HFF-Myc (cell line): ENCODE measurements around the gene GSTM2.

Experiments
- DNase-seq: peaks from one replicate; pipeline ENCODE4 v3.0.0-alpha.2; 2011; ENCODE audit warnings: low read depth; ENCODE audit errors: extremely low read depth
- H3K4me3 ChIP-seq: replicated peaks from 2 replicates; pipeline ENCODE4 v1.5.1; 2011; ENCODE audit warnings: low read depth, mild to moderate bottlenecking, control low read depth, low read length
- TF ChIP-seq, protein P1 (sequence below): IDR thresholded peaks from 2 replicates; pipeline ENCODE4 v1.5.1; 2012; ENCODE audit warnings: mild to moderate bottlenecking, low read depth, low read length, control low read depth; ENCODE audit errors: missing control alignments

GSTM2 gene

DNA sequence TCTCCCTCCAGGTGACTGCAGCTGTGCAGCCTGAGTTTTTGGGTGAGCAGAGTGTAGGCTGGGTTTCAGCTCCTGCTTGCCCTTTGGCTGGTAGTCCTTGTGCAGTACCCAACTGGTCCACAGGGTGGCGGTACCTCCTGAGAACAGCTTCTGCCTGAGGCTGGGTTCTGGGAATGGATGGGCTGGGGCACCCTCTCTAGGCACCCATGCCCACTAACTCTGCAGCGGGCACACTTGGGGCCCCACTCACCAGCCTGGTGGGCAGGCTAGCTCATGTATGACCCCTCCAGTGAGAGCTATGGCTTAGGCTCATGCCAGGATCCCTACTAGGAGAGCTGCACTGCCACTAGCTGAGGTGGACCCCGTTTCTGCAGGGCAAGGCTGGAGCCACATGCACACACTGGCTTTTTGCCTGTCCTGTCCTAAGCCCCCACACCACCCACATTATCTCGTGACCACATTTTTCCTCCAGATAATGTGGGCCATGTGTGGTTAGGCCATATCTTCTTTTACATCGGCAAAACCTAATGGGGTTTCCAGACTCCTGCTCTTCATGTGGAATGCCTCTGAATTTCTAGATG lies 27.5 kb upstream of the GSTM2 start:
- DNase-seq: no peak
- TF ChIP-seq, protein P1, sequence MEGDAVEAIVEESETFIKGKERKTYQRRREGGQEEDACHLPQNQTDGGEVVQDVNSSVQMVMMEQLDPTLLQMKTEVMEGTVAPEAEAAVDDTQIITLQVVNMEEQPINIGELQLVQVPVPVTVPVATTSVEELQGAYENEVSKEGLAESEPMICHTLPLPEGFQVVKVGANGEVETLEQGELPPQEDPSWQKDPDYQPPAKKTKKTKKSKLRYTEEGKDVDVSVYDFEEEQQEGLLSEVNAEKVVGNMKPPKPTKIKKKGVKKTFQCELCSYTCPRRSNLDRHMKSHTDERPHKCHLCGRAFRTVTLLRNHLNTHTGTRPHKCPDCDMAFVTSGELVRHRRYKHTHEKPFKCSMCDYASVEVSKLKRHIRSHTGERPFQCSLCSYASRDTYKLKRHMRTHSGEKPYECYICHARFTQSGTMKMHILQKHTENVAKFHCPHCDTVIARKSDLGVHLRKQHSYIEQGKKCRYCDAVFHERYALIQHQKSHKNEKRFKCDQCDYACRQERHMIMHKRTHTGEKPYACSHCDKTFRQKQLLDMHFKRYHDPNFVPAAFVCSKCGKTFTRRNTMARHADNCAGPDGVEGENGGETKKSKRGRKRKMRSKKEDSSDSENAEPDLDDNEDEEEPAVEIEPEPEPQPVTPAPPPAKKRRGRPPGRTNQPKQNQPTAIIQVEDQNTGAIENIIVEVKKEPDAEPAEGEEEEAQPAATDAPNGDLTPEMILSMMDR: peak; percentile 95
- H3K4me3 ChIP-seq: no peak overlapping the region

DNA sequence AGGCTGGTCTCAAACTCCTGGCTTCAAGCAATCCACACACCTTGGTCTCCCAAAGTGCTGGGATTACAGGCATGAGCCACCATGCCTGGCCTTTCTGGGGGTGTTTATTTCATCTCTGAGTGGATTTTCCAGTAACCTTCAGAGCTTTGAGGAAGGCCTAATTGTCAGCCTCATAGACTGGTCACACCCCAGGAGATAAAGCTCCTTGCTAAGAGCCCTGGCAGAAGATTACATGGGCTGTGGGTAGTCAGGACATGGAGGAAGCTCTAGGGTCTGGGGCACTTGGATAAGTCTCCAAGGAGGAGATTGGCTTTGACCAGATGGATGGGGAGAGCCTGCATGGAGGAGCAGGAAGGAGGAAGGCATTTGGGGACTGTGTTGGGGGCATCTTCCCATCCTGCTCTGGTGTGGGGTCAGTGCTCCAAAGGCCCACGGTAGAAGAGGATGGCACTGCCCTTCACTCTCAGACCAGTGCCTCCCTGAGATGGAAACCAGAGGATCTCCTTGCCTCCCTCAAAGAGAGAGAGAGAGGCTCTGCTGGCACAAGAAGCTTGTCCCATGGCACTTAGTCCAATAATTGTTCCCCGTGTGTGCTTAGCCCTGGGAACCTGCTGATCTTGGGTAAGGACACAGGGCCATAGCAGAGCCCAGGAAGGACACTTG lies 26.6 kb upstream of the GSTM2 start:
- no peak overlapping the region for H3K4me3 ChIP-seq
- DNase-seq: no peak
- TF ChIP-seq, protein P1: no peak

DNA sequence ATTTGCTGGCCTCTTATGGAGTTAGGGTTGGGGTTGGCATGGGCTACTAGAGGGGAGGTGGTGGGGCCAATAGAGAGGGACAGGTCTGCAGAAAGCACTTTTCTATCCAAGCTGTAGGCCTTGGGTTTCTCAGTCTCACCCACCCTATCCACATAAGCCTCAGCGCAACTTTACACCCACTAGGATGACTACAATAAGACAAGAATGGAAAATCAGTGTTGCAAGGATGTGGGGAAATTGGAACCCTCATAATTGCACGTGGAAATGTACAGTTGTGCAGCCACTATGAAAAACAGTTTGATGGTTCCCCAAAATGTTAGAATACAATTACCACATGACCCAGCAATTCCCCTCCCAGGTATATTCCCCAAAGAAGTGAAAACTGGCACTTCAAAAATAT lies 26.0 kb upstream of the GSTM2 start:
- DNase-seq: no peak
- no peak overlapping the region for H3K4me3 ChIP-seq
- TF ChIP-seq, protein P1: no peak

DNA sequence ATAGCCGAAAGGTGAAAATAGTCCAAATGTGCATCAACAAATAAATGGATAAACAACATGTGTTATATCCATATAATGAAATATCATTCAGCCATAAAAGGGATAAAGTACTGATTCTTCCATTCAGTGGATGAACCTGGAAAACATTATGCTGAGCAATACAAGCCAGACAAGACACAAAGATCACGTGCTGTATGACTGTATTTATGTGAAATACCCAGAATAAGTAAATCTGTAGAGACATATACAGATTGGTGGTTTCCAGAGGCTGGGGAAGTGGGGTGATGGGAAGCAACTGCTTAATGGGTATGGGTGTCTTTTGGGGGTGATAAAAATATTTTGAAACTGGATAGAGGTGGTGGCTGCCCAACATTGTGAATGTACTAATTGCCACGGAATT lies 25.2 kb upstream of the GSTM2 start:
- H3K4me3 ChIP-seq: no peak overlapping the region
- no peak for DNase-seq
- TF ChIP-seq, protein P1: no peak

DNA sequence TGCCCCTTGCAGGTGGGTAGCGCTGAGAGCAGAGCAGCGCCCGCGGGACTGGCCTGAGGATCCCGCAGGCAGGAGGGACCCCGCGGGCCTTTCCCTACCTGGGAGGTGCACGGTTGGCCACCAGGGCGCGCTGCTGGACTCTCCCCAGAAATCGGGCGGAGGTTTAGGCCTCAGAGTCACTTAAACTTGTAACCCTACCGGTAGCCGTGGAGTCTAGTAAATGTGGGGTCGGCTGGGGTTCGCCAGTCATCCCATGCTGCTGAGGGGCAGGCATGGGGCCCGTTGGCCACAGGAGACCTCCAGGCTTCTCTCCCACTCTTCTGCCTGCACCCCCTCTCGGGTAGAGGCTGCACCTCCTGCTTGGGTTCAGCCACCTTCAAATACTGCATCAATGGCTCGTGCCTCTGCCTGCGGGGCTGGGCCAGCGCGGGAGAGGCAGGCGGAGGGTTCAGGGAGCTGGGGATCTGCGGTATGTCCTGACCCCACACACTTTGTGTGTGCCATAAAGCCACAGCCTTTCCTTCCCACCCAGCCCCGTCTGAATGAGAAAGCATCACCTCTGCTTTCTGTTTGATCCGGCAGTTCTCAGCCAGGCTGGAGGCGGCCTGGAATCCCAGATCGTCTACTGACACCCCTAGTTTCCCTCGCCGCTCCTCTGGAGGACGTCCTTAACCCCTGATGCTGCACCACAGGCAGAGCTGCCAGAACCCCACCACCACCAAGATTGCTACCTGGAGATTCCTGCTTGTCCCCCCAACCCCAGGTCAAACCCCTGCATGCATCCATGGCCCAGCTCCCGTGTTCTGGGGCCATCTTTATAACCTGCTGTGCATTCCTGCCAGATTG lies 24.2 kb upstream of the GSTM2 start:
- TF ChIP-seq, protein P1: peak; percentile 80
- no peak for DNase-seq
- H3K4me3 ChIP-seq: no peak overlapping the region

DNA sequence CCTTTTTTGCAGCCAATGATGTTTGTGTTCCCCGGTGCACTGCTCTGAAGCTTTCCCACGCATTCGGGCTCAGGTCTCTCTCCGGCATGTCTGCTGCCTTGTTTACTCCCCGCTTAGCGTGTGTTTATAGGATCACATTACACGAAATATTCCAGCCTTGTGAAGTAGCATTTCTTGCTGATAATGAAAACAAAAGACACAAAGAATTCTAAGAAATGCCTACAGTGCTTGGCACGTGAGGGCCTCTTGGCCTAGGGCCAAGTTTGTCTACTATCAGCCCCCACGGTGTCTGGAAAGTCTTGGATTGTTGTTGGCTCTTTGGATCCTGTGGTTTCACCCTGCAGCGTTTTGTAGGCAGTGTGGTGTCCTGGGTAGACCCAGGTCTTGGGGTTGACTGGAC lies 23.2 kb upstream of the GSTM2 start:
- TF ChIP-seq, protein P1: no peak
- no peak overlapping the region for H3K4me3 ChIP-seq
- no peak for DNase-seq
